NCI-H774 (cell line): ENCODE measurements around the gene ITGAV.
"Not testable (repeated sequence)": the region's sequence is repeated elsewhere in the genome, so short reads cannot be mapped to it uniquely, and the experiment has no call there.

Experiments used
- DNase-seq: peaks from one replicate; lab custom pipeline; 2025; lab: John Stamatoyannopoulos, UW

ITGAV gene

DNA sequence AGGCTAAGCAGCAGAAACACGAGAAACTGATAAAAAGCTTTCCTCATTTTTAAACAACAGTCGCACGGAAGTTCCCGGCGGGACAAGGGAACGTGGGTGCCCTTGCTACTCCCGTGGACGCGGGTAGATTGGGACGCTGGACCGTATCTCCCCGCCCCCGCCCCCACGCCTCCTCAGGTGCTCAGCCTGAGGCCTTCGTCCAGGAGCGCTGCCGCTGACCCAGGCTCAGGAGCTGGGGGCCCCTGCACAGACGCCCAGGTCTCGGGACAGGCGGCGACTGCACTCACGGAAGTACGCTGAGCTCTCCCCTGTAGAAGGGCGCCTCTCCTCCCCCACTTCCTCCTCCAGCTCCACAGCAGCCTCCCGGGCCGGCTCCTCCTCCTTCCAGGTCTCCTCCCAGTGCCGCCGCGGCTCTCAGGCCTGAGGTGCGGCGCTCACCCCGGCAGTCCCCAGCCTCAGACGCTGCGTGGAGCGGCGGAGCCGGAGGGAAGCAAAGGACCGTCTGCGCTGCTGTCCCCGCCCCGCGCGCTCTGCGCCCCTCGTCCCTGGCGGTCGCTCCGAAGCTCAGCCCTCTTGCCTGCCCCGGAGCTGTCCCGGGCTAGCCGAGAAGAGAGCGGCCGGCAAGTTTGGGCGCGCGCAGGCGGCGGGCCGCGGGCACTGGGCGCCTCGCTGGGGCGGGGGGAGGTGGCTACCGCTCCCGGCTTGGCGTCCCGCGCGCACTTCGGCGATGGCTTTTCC, at the start of gene ITGAV:
TSS of gene ITGAV (plus strand) at position 445 of the 738 bp plus-strand sequence. CDS start at position 728, 283 bp downstream.
- peak; percentile 78 for DNase-seq

DNA sequence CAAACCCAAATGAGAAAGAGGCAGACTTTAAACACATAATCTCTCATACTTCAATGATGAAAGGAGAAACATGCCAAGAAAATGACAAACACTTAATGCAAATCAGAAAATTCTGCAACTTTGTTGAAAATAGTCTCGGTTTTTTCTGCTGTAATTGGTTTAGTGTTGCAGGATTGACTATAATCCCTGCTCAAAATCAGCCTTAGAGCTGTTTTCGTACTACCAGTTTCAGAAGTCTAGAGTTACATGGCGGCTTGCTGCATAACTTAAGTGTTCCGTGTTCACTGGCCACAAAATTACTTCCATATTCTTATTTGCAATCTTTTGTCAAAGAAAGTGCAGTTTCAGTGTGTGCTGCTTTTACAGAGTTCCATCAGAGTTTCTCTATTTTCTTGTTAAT, 48.9 kb upstream of the ITGAV start:
- no peak for DNase-seq

DNA sequence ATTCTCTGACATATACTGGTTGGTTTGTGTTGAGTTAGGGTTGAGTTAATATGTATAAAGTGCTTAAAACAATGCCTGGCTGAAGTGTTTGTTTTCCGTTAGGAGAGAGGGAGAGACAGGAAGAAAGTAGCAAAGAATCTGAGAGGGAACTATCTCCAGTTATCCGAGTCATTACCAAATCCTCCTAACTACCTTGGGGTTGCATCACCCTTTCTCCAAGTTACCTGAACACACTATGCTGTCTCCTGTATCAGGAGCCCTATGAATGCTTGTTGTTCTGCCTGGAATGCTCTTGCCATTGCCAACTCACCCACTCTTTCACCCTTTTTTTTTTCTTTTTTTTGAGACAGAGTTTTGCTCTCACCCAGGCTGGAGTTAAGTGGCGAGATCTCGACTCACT, 47.9 kb upstream of the ITGAV start:
- no peak for DNase-seq

DNA sequence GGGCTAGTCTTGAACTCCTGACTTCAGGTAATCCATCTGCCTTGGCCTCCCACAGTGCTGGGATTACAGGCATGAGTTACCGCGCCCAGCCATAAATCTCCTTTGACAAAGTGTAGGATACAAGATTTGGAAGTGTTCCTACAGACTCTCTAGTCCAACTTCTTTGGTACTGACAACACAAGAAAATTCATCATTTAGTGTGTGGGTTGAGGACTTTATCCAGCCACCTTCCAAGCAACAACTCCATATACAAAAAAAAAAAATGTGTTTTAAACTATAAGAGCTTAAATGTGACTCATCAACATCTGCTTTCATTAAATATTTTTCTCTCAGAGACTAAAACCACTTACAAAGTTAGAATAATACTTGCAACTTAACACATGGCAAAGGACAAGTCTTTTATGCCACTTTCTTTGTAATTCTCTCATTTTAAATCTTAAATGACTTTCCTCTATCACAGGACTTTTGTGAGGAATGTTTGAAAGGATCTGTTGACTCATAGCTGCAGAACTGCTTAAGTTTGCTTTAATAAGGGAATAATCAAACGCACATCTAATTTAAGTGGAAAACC, 46.2 kb upstream of the ITGAV start:
- DNase-seq = no peak

DNA sequence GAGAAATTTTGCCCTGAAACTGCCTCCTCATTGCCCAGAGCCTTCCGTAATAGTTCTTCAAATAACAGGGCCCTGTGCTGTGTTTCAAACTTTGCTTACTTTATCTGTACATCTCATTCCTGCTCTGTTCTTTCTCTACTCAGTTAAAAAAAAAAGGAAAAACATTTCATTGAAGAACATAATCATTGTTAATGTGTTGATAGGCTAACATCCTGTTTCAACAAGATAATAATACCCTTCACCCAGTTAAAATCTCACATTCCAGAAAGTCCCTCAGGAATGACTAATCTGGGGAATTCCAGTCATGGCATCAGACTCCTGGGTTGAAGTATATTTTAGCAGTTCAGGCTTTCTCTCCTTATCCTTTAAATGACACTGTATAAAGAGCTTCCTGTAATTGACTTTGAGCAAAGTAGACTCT, 45.6 kb upstream of the ITGAV start:
- no peak for DNase-seq

DNA sequence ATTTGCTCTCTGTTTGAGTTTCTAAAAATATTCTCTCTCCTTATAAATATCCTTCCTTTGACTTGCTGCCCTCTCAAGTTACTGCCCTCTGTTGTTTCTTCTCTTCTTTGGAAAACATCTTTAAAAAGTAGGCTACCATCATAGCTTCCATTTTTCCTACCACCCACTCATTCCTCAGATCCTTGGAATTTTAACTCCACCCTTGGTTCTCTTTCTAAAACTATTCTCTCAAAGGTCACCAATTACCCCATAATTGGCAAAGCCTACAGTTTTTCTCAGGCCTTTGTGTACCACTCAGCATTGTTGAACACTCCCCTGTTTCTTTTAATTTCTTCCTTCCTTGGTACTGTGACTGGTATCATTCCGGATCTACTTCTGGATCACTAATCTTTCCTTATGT, 43.0 kb upstream of the ITGAV start:
- no peak for DNase-seq

DNA sequence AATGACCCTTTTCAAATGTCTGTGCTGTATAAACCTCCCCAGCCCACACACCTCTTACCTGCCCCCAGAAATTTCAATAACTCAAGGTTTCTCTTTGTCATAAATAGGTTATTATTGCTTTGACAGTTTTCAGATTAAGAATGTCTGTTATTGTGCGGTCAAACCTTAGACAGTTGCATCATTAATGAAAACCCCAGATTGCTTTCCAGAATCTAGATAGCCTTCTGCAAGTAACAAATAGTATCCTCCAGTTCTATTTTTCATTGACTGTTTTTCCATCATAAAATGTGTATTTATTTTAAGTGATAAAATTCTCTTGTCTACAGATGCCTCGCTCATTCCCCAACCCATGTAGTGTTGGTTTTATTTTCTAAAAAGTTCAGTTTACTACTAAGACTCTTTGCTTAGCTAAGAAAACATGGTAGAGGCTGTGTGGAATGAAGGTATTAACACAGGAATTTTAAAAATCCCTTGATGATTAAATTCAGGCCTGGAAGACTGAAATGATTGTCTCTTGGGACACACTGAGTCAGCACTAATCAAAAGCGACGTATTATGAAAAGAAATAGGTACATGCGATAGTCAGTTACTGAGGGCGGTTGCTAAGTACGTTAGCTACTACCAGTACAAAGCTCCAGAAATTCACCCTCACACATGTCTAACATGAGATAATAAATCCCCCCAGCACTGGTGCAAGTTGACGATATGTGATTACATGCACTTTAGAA, 38.4 kb upstream of the ITGAV start:
- DNase-seq = no peak

DNA sequence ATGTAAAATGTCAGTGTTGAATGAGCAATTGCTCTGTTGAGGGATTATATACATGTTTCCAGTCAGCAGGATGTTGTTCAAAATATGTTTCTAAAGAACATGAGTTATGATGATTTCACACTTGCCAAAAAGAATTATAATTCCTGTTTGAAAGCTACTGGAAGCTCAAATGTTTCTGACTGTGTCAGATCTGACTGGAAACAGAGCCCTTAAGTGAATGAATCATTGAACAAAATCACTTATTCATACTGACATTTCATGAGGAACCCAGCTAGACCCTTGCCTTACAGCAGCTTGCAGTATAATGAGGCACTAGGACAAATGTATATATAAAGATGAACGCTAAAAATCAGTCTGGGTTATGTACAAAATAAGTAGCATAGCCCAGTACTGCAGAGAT, 35.4 kb upstream of the ITGAV start:
- no peak for DNase-seq

DNA sequence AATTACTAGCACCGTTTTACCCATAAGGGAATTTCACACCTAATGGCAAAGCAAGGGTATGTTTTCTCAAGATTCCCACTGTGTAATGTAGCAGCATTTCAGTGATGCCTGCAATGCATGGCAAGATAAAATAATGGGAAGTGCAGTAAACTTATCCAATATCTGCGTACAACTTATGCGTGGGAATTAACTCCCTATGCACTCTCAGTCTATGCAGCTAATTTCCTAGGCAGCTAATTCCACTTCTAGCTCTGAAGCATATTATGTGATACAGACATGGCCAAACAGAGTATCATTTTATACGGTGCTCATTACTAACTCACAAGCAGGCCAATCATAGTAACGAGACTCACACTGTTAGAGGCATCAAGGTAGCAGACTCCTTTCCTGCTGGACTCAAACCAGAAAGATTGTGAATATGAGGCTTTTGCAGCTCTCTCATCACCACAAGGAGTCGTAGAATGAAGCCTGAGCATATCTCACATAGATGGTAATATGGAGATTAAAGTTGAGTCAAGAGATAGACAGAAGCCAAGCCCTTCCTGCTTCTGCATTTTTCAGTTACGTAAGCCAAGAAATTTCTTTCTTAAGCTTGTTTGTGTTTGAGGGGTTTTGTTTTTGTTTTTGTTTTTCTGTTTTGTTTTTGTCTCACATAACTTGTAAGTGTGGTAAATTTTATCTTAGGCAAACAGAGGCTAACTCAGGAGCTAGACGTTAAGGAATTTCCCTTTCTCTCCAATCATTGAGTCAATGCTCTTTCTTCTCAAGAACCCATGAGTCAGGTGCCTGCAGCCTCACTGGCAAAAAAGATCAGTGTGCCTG, 34.8 kb upstream of the ITGAV start:
- DNase-seq = no peak

DNA sequence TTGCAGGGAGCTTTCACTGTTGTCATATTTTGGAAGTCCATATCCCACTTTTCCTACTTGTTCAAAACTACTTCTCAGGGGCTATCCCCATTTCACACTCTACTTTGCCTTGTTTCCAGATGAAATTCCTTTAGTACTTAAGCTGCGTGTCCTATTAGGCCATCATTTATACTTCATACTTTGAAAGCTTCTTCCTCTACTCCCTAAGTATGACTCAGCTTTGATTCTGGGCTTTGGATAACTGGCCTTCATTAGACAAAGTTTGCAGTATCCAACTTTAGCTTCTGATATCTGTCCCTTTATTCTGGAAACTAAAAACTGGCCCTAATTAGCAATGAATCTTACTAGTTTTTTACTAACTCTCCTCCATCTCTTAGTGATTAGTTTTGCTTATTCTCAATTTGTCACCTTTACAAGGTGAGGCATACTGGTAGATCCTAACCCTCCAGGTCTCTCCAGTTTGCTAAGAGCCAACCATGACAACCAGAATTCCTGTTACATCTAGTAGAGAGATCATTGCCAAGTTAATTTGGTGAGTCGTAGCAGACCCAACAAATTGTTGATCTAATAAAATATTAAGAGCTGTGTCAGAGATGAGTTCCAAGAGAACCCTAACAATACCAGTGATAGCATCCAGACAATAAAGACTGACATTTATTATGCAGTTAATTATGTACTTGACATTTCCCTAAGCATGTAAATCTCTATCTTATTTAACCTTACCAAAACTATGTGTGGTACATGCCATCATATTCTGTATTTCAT, 31.2 kb upstream of the ITGAV start:
- no peak for DNase-seq

DNA sequence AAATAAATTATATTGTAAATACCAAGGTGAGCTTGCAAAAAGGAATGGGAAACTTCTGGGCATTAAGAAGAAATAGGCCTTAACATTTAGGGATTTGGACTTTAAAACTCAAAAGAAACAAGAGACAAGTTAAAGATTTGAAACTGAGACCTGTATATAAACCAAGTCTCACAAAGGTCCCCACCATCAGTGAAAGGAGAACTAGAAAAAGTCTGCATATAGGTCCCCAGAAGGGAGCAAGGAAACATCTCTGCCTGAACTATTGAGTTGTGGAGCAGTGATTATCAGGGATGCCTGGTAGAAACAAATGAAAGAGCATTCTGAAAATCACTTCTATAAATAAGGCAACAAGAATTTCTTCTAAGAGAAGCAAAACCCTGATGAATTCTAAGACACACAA, 30.5 kb upstream of the ITGAV start:
- no peak for DNase-seq

DNA sequence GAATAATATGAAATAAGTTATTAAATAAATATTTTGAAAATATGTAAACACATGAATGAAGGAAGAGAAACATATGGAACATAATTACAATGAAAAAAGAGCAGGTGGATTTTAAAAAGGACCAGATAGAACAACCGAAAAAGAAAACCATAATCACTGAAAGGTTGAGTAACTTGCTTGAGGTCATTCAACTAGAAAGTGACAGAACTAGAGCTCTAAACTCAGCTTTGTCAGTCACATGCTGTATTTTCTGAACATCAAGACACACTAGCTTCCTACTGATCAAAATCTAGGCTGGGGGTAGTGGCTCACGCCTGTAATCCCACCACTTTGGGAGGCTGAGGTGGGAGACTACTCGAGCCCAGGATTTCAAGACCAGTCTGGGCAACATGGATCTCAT, 30.0 kb upstream of the ITGAV start:
- no peak for DNase-seq

DNA sequence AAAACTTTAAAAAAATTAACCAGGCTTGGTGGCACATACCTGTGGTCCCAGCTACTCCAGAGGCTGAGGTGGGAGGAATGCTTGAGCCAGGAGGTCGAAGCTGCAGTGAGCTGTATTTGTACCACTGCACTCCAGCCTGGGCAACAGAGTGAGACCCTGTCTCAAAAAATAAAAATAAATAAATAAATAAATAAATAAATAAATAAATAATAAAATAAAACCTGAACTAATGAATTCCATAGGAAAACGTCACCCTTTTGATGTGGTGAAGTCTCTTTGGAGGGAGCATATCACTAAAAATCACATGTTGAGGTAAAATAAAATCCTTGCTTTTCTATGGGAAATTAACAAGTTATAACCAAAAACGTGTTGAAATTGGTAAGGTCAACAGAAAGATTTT, 29.6 kb upstream of the ITGAV start:
- DNase-seq = no peak

DNA sequence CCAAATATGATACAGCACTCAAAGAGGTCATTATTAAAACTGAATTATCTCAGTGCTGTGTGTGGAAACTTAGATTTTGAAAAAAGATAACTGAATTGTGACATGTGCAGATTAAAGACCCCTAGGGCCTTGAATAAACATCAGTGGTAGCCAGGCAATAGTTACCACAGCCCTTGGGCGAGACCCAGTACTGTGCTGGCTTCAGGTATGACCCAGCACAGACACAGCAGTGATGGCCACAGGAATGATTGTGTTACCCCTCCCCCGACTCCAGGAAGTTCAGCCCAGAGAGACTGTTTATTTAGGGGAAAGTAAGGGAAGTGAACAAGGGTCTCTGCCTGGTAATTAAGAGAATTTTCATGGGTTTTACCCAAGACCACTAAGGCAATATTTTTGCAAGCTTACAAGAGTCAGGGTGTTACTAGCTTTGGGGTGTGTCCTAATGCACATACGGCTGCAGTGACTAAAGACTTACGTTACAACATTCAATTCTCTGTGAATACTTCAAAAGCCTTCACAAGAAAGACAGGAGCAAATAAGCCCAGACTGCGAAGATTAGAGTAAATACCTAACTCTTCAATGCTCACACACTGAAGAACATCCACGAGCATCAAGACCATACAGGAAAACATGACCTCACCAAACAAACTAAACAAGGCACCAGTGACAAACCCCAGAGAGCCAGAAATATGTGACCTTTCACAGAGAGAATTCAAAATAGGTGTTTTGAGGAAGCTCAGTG, 28.2 kb upstream of the ITGAV start:
- no peak for DNase-seq

DNA sequence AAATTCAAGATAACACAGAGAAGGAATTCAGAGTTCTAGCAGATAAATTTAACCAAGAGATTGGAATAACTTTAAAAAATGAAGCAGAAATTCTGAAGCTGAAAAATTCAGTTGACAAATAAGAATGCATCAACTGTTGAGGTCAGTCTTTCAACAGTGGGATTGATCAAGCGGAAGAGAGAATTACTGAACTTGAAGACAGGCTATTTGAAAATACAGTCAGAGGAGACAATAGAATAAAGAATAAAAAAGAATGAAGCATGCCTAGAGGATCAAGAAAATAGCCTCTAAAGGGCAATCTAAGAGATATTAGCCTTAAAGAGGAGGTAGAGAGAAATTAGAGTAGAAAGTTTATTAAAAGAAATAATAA, 27.7 kb upstream of the ITGAV start:
- DNase-seq = no peak

DNA sequence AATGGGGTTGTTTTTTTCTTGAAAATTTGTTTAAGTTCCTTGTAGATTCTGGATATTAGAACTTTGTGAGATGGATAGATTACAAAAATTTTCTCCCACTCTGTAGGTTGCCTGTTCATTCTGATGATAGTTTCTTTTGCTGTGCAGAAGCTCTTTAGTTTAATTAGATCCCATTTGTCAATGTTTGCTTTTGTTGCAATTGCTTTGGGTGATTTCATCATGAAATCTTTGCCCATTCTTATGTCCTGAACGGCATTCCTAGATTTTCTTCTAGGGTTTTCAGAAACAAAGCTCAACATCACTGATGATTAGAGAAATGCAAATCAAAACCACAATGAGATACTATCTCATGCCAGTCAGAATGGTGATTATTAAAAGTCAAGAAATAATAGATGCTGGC, 21.3 kb upstream of the ITGAV start:
- not testable (repeated sequence) for DNase-seq

DNA sequence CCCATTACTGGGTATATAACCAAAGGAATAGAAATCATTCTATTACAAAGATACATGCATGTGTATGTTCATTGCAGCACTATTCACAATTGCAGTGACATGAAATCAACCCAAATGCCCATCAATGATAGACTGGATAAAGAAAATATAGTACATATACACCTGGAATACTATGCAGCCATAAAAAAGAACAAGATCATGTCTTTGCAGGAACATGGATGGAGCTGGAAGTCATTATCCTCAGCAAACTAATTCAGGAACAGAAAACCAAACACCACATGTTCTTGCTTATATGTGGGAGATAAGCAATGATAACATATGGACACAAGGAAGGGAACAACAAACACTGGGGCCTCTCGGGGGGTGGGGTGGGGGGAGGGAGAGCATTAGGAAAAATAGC, 20.7 kb upstream of the ITGAV start:
- DNase-seq = not testable (repeated sequence)

DNA sequence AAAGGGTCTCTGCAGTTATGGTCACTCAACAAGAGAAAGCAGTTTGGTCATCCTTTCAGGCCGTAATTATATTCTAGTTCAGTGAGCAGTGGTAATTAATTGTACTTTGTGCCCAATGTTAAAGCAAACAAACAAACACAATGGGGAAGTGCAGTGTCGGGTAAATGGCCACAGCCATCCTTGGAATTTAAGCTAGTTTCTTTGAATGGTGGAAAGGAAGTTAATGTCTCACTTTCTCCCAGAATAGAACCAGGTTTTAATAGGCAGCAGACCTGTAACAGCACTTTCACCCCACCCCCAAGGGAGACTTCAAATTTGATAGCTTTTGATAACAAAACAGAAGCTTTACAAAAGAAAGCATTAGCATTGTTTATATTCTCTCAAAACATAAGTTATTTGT, 20.0 kb upstream of the ITGAV start:
- DNase-seq = no peak

DNA sequence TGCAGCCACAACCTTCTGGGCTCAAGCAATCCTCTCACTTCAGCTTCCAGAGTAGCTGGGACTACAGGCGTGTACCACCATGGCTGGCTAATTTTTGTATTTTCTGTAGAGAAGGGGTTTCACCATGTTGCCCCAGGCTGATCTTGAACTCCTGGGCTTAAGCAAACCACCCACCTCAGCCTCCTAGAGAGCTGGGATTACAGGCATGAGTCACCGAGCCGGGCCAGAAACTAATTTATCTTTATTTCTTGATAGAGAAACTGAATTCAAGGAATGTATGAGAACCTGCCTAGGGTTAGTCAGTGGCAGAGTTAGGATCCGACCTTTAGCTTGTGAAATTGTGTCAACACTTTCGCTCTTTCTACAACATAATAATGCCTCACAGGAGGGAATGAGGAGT, 19.3 kb upstream of the ITGAV start:
- DNase-seq = no peak

DNA sequence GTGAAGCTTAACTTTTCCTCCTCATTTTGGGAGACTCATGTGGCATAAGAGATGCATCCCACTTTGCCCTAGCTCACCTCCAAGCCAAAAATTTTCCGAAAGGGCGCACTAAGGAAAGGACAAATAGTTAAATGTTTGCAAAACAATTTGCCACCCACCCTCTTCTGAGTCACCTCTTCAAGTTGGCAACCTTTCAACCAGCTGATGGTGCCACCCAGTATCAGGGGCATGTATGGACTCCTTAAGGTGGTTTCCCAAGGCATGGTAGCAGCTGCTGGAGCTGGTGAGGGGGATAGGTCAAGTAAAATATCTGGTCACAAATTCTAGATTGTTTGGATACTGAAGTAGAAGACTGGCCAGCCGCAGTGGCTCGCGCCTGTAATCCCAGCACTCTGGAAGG, 17.2 kb upstream of the ITGAV start:
- DNase-seq = no peak

DNA sequence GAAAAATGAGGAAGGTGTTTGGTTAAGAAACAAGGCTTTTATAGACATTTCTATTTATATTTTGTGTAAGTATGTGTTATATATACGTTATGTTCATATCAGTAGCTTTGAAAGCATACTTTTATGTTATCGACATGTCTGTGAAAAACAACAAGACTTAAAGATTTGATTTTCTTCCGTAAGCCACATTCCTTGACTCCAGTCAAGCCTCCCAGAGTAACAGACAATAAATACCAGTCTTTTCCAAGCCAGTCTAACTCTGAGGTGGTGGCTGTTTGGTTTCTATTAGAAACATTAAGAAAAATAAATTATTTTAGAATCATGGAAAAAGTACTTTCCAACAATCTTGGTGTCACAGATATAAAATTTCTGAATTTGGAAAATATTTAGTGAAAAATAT, 16.3 kb upstream of the ITGAV start:
- DNase-seq = no peak
